ENCODE results near the gene SLX4IP. TPM values are rescaled to one million over a fixed set of nuclear protein-coding genes. Genes with fewer than 3 reads are reported as not detected.

Gene SLX4IP
- total RNA-seq, 1 donor from 2014 or later: 2.6 TPM

DNA sequence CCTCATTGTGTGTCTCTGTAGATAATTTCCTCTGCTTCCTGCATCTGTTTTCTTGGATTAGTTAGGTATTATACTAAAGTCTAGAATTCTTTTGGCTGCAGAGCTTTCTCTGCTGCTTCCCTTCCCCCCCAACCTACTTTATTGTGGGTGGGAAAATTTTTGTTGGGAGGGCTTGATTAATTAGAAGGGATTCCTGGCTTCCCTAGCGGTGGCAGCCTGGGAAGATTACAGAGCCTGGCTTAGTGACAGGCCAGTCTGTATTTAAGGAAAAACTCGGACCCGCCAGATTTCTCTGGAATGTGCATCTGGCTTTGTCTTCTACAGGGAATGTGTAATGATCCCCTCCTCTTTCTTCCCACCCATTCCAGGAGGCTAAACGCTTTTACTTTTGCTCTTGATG, 31.2 kb downstream of the SLX4IP start:
- peak; percentile 32 to 66 for DNase-seq (ENCODE audit: low read depth in 2 of 2)

DNA sequence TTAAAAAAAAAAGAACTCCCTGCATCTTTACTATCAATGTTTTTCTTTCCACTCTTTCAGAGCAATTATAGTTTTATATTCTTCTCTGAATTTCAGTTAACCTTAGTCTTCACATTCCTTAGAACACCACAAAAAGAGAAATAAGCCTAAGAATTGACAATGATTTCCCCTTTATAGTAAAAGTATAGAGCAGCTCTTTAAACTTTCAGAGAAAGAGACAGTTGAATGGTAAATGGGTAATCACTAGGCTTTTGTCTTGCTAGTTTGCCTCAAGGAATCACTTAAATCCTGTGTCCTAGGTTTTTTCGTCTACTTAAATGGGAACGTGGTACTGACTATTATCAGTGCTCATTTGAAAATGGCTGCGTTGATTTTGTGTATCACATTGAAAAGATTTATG, 31.8 kb downstream of the SLX4IP start:
- no peak for DNase-seq (ENCODE audit: low read depth in 2 of 2)

DNA sequence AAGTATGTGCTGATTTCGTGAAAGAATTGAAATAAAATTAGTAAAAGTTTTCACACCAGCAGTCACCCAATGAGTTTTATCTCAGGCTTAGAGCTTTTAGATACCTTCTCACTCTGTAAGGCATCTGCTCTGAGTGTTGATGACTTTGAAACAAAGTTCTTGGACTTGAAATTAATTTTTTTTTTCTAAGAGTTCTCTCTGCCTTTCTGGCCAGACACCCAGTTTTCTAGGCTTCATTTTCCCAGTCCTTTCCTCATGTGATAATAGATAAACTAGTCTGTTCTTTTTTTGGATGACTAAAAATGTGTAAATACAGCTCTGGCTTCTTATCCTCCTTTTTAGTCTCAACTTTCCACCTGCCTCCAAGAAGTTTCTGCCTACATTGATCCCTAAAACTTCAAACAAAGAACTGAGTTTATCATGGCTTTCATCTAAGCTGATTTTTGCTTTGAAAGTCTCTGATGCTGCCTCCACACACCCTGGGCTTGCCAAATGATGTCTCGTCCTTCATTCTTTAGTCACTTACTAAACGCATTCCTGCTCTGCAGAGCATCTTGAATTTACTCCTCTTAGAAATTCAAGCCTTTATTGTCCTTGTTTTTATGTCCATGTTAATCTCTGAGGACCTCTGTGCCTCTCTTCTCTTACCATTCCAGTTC, 32.7 kb downstream of the SLX4IP start:
- no peak for DNase-seq (ENCODE audit: low read depth in 2 of 2)

DNA sequence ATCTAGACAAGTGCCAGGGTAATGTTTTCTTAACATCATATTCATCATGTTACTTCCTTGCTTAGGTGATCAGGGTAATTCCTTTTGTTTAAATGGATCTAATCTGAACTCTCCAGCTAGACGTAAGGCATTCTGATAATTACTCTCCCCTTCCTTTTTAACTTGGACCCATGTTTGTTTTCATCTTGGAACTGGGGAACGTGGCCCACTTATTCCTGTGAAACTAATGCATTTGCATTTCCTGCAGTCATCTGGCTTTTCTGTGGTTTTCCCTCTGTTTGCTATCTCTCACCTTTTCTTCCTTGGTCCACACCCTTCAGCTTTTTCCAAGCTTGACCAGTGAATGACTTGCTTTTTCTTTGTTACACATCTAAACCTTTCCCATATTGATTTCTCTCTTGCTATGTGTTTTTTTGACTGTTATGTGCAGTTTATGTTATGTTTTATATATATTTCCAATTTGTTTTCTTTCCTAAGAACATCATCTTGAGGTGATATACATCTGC, 33.3 kb downstream of the SLX4IP start:
- DNase-seq (ENCODE audit: low read depth in 2 of 2): no peak

DNA sequence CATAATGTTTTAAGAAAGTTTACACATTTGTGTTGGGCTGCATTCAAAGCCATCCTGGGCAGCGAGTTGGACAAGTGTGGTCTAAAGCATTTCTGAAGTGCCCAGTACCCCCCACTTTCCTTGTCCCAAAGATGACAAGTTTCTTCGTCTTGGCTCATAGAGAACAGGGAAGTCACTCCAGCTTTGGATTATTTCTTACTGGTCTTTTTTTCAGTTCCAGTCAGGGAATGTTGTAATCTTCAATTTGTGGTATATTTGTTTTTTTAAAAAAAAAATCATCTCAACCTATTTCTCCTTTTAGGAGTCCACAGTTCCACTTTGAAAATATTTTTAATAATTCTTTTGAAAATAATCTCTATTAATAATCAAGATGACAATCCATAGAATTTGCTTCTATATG, 34.0 kb downstream of the SLX4IP start:
- DNase-seq (ENCODE audit: low read depth in 2 of 2): no peak

DNA sequence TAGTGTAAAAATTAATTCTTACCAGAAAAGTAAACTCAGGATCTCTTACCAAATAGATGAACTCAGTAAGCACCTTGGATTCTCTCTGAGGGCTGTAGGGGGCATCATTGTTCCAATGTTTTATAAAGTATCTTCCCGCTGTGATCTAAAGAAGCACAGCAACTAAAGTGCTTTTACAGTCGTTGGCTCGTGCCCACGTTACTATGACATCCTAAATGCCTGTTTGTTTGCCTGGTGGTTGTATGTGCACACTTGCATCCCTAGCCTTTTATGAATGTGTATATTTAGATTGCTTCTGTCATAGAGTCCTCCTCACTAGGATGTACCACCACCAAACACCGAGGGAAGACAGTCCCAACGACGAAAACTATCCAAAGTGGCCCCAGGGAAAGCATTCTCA, 34.5 kb downstream of the SLX4IP start:
- peak; percentile 90 to 94 for DNase-seq (ENCODE audit: low read depth in 2 of 2)

DNA sequence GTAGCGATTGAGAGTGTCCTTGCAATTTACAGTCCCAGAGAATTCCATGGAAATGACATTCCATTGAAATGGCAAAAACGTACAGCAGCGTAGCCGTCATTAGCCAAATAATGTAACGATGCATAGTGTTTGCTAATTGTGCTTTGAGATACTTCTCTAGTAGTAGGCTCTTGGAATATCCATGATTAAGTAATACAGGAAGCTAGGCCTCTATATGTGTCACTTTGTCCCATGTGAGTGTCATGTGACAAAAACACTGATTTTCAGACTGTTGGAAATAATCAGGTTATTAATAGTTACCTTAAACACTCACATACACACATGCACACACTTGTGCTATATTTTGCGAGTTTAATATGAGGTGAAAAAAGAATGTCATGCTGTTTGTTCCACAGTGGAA, 35.2 kb downstream of the SLX4IP start:
- DNase-seq (ENCODE audit: low read depth in 2 of 2): peak in 1 of 2 donors; percentile 18

DNA sequence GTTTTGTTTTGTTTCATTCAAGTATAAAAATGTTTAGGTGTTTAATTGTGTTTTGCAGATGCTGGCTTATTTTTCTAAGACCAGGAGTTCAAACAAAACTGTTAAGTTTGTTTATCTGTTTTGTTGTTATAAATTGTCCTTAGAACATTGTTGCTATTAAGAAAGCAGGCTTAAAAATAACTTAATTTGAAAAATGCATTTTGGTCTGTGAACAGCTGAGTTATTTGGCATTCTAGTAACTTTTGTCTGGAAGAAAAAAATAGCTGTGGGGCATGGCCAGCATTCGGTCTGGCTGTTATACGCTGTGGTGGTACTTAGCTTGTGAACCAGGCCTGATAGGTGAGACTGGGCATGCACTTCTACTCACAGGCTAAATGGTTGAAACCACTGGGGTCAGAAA, 37.8 kb downstream of the SLX4IP start:
- no peak for DNase-seq (ENCODE audit: low read depth in 2 of 2)

DNA sequence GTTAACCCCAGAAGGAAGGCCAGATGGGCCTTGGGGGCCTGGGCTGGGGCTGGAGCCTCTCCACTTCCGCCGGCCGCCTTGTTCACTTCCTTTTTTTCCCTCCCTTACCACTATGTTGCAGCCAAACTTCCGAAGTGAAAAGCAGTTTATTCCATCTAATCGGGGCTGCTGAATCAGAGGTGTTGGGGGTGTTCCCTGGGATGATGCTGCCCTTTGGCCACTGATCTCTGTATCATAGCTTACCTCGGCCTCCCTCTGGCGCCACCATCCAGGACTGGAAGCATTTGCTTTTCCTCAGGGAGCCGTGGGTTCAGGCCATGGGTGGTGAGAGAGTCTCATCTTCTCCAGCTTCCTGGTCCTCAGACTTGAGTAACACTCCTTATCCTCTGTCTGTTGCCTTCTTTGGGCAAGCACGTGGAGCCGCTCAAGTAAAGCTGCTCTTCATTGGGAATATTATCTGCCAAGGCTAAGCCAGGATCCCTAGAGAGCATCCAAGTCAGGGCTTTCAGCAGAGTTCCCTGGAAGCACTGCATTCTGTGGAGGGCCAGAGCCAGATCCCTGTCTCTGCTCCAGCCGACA, 39.6 kb downstream of the SLX4IP start:
- no peak for DNase-seq (ENCODE audit: low read depth in 2 of 2)

DNA sequence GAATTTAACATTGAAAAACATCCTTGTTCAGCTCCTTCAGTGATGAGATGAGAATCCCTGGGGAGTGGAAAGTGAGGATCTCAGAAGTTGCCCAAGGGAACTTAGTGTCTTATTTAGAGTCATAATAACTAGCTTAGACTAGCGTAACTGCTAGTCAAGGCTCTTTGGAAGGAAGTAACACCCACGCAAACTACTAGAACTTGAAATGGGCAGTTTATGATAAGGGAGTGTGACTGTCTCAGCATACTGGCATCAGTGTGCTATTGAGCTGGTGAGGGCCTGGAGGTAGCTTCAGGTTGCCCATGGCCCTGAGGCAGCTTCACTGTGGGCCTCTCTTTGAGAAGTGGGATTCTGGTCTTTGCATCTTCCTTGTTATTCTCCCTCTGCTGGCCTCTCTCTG, 40.1 kb downstream of the SLX4IP start:
- DNase-seq (ENCODE audit: low read depth in 2 of 2): no peak

DNA sequence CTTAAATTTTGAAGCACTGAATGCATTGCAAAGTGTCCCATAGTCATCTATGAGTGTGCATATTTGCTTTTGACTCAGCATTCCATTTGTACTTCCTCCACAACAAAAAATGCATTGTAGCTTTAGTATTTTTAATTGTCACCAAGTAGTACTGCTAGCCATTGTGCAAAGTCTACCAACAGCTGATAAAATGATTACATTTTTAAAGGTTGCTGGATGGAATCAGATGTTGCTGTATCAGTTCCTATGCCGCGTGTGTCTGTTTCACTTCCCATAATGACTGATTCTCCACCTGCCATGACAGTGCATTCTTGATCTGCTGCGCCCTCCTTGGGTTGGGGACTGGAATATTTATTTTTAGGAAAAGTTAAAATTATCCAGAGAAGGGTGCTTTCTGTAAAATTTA, 41.2 kb downstream of the SLX4IP start:
- no peak for DNase-seq (ENCODE audit: low read depth in 2 of 2)

DNA sequence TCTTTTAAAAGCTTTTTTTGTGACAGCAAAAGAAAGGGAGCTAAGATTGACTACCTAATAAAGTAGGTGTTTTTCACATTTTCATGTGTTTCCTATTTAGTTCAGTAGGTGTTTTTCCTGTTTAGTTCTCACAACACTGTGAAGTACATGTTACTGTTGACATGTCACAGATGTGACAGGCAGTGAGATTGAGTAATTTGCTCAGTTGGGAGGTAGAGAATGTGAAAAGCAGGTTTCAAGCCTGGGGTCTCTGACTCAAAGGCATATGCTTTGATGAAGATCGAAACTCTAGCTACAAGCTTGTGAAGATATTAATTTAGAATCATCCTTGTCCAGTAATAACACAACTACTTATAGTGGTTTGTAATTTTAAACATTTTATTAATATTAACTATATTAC, 43.1 kb downstream of the SLX4IP start:
- no peak for DNase-seq (ENCODE audit: low read depth in 2 of 2)

DNA sequence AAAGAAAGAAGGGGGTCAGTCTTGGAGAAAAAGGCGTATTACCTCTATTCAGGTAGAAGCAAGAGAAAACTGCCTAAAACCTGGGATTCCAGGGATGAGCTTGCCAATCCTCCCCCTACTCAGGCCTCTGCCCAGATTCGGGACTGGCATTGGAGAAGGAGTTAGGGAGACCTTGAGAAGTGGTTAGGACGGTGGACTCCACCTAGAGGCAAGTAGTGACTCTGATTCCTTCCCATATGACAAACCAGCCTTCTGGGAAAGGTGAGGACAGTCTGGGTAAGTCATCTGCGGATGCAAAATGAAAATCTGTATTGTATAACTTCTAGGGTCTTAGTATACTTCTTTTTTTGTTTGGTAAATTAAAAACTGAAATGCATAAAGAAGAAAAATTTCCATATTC, 43.8 kb downstream of the SLX4IP start:
- DNase-seq (ENCODE audit: low read depth in 2 of 2): no peak

DNA sequence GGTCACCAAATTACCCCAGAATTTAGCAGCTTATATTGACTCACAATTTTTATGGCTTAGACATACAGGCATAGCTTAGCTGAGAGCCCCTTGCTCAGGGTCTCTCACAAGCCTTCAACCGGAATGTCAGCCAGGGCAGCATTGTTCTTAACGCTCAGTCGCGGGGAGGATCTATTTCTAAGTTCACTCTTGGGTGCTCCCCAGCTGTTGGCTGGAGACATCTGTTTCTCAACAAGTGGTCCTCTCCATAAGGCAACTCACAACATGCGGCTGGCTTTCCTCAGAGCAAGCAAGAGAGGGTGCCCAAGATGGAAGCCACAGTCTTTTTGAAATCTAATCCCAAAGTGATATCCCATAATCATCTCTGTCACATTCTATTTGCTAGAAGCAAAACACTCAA, 46.6 kb downstream of the SLX4IP start:
- DNase-seq (ENCODE audit: low read depth in 2 of 2): no peak

DNA sequence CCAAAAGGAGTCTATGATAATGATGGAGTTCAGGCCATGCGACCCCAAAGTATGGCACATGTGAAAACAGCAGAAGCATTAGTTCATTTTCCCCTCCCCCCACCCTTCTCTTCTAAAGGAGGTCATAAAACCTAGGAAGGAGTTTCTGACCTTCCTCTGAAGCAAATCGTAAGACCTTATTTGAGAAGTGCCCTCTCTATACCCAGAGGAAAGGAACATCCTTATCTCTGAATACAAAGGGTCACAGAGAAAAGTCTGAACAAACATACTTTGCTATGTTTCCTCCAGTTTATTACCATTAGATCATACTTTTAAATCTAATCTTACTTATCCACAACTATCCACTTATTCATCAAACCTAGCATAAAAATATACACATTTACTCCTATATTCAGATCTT, 48.6 kb downstream of the SLX4IP start:
- no peak for DNase-seq (ENCODE audit: low read depth in 2 of 2)

DNA sequence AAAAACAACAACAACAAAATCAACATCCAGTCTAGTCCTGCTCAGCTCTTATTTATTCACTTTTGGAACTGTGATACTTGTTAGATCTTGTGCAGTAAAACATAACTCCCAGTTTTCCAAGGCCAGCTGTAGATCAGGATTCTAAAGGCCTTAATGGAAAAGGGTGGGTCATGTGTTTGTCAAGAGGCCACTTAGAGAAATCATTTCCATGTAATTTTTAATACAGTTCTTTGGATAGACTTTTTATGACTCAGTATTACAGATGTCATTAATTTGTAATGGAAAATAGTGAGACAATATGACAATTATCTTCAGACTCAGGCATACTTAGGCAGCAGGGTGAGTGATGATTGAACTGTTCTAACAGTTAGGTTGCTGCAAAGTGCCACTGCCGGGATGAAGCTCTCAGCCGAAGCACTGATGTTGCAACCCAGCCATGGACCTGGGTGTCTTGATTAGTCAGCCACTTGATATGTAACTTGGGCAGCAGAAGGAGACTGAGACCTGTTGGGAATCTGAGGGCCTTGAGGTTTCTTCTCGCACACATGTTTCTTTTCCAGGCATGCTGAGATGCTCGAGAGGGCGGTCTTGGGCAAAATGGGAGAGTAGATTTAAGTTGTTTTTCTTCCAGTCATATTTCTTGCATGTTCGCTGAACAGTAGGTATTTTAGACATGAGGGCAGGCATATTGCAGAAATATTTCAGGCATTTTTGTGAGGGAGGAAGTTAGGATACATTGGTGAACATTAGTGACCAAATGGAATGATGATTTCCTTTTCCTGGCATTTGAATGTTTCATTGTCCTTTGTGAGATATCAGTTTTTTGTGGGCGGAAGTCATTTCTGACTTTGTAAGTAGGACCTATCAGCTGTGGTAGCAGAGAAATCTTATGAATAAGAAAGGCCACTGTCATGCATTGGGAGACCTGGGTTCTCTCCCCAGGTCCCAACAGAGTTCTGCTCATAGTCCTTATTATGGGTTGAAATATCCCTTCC, 52.3 kb downstream of the SLX4IP start:
- DNase-seq (ENCODE audit: low read depth in 2 of 2): peak in 1 of 2 donors; percentile 60

DNA sequence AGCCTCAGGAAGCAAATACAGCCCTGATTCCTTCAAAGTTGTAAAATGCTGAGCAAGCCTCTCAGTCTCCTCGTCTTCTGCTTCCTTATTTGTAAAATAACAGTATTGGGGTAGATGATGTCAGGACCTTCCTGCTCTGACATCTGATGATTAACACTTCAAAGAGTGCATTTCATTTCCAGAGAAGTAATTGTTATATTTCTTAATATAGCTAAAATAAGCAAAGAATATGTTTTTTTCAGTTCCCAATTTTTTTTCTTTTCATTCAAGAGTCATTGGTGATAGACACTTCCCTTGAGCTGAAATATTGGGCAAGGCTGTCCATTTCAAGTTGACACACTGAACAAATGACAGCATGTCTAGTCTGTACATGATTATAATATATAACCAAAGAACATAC, 53.4 kb downstream of the SLX4IP start:
- DNase-seq (ENCODE audit: low read depth in 2 of 2): peak in 1 of 2 donors; percentile 23

DNA sequence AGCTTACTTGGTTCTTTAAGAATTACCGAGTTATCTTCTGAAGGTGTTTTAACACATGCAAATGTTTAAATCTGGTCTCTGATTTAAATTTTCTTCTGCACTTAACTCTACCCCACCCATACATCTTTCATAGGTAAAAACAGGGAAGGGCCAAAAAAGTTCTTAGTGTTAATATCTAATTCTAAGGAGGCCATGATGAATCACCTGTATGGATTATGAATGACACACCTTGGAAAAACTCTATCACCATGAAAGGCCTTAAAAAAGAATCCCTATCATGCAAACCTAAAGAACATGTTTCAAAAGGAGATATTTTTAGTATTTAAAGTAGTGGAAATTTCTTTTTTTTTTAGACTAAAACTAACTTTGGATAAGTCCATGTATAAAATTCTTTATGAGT, 54.7 kb downstream of the SLX4IP start:
- DNase-seq (ENCODE audit: low read depth in 2 of 2): no peak

DNA sequence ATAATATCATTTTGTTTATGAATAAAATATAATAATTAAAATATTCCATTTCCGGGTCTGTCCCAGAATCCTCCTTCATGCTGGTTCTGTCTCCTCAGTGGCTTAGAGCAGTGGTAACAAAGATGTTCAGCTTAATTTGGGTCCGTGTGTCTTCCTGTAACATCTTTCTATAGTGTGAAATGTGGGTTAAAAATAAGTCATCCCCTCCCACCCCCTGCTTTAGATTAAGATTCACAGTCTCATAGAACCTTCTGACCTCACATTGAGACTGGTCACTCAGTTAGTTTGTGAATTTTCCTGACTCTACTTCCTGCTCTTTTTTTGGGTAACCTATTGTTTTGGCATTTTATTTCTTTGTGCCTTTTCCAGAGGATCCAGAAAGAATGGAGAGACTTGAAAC, 55.2 kb downstream of the SLX4IP start:
- DNase-seq (ENCODE audit: low read depth in 2 of 2): no peak

DNA sequence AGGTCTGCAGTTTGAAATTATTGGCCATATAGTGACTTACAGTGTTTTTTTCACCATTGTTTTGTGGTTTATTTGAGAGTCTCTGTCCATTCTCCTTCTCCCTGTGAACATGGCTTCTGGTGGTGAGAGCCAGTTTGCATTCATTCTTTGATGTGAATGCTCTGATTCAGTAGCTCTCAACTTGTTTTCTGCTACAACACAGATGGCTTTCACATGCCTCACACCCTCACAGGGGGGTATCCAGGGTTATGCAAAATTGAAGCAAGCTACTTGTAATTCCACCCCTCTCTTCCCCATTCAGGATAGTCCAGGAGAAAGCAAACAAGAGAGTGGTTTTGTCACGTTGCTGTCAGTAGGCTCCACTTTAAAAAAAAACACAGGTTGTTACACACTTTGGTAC, 55.6 kb downstream of the SLX4IP start:
- DNase-seq (ENCODE audit: low read depth in 2 of 2): no peak

DNA sequence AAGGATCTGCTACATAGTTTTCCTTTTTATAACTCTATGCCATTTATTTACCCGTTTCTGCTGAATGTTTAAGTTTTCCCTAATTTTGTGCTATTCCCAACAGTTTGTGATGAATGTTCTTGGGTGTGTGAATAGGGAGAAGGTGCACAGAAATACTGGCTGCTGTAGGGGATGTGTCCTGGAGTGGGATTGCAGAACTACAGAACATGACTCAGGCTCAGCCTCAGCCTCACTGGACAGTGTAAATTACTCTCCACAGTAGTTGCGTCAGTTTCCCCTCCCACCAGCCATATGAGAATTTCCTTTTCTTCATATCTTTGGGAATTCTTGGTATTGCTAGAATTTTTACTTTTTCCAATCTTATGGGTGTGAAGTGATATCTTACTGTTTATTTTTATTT, 57.0 kb downstream of the SLX4IP start:
- peak in 1 of 2 donors; percentile 50 for DNase-seq (ENCODE audit: low read depth in 2 of 2)

DNA sequence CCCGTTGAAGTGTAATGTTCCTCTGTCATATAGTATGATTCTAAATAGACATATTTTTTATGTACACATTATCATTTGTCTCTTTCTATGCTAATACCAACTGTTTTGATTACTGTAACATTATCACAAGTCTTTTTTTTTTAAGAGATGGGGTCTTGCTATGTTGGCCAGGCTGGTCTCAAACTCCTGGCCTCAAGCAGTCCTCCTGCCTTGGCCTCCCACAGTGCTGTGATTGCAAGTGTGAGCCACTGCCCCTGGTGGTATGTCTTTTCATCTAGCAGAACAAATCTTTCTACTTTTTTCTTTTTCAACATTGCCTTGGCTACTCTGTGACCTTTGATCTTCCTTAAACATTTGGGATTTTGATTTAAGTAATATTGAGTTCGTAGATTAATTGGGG, 57.7 kb downstream of the SLX4IP start:
- no peak for DNase-seq (ENCODE audit: low read depth in 2 of 2)
